ENCODE data around the gene TGFBR1.

DNA sequence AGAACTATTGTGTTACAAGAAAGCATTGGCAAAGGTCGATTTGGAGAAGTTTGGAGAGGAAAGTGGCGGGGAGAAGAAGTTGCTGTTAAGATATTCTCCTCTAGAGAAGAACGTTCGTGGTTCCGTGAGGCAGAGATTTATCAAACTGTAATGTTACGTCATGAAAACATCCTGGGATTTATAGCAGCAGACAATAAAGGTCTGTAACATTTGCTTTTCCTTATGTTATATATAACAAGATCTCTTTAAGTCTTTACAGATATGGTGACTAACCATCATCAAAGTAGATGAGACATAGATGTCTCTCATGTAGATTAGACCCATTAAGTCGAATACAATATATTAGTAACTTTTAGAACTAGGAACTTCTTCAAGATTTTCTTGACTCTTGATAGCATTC, 33.0 kb downstream of the TGFBR1 start:
- TF ChIP-seq REST (IDR thresholded peaks at IDR 0.05; ENCODE audit: low read depth) (no peak), USF1 (IDR thresholded peaks at IDR 0.05) (no peak), EP300 (IDR thresholded peaks at IDR 0.05; ENCODE audit: borderline replicate concordance) (no peak), YY1 (IDR thresholded peaks at IDR 0.05; ENCODE audit: low read depth) (no peak)
